AG04450 (cell line): ENCODE measurements around the gene HTRA1. TPM values are rescaled to one million over a fixed set of nuclear protein-coding genes. Genes with fewer than 3 reads are reported as not detected.

Experiments used
- CTCF ChIA-PET: fragments of 300-600, 350-600 bp; formaldehyde crosslinking; extraction: SDS; loops from one replicate; lab custom pipeline; 2022; ENCODE audit warnings: antibody characterized with exemption, inconsistent platforms; lab: Charles Lee
- POLR2A ChIA-PET: fragments of 350-600 bp; formaldehyde crosslinking; extraction: SDS; loops from one replicate; lab custom pipeline; 2021; ENCODE audit warnings: antibody characterized with exemption, inconsistent platforms; lab: Yijun Ruan, JAX
- DNase-seq: peaks from one replicate; pipeline ENCODE4 v3.0.0-alpha.2; 2011; ENCODE audit warnings: low read depth, low spot score
- H3K27ac ChIP-seq: one replicate; pipeline ENCODE4 v1.5.1; 2012; ENCODE audit warnings: low read depth, low read length, control low read depth
- H3K27me3 ChIP-seq: one replicate; pipeline ENCODE4 v1.6.0; 2012; ENCODE audit warnings: low read length; ENCODE audit not compliant: control insufficient read depth, insufficient read depth
- H3K4me3 ChIP-seq: 2 replicates; pipeline ENCODE4 v1.5.1; 2011; ENCODE audit warnings: mild to moderate bottlenecking, low read depth, low read length, control low read depth
- H3K9me3 ChIP-seq: 2 replicates; pipeline ENCODE4 v1.5.1; 2012; ENCODE audit warnings: low read length; ENCODE audit not compliant: control insufficient read depth, insufficient read depth
- CTCF ChIP-seq: IDR thresholded peaks from 2 replicates; pipeline ENCODE4 v1.5.1; 2011; ENCODE audit warnings: low read depth, low read length, control low read depth, inconsistent platforms
- polyA plus RNA-seq: library from polyadenylated mRNA; depleted of rRNA; stranded (reverse); fragments of >200 nt; gene quantifications from 2 replicates; pipeline ENCODE4 v1.2.3, GENCODE V29; 2011

Gene HTRA1
- polyA plus RNA-seq, 1 experiment, result 187 TPM

GRCh38 chr10:122464586-122464985 lies 3.2 kb downstream of the HTRA1 start:
- Histone ChIP-seq H3K9me3 (no peaks in the 10 kb centered on the region), H3K27me3 (no peaks in the 10 kb centered on the region), H3K4me3 (no peak overlapping the region), H3K27ac (no peak overlapping the region)
- CTCF ChIA-PET, result interaction anchor here (0.9 to 1.1 kb wide), 3 partner anchors 9 to 101 kb away, joined by 3 to 4 read pairs (median 3); no protein-coding TSS in a partner anchor
- DNase-seq, result no peak
- TF ChIP-seq CTCF, result no peak
- POLR2A ChIA-PET, result no interaction called here

GRCh38 chr10:122465401-122466040 lies 4.2 kb downstream of the HTRA1 start:
- H3K27ac ChIP-seq, result no peak overlapping the region
- no peaks in the 10 kb centered on the region for H3K27me3 ChIP-seq
- H3K4me3 ChIP-seq, result no peak overlapping the region
- CTCF ChIA-PET, result interaction anchor here (0.9 to 1.7 kb wide), 4 partner anchors 10 to 100 kb away, joined by 3 to 8 read pairs (median 4); no protein-coding TSS in a partner anchor
- POLR2A ChIA-PET, result no interaction called here
- no peak for TF ChIP-seq CTCF
- H3K9me3 ChIP-seq, result no peaks in the 10 kb centered on the region
- DNase-seq, result no peak

- DNase-seq, result no peak
- Histone ChIP-seq H3K27me3 (no peaks in the 10 kb centered on the region), H3K27ac (no peak overlapping the region), H3K4me3 (no peak overlapping the region), H3K9me3 (no peaks in the 10 kb centered on the region)
- ChIA-PET CTCF (interaction anchor here (1.7 kb wide), 2 partner anchors 98 to 199 kb away, joined by 4 to 8 read pairs; no protein-coding TSS in a partner anchor), POLR2A (interaction anchor here (0.7 kb wide), 1 partner anchor 25 kb away, joined by 3 read pairs; no protein-coding TSS in a partner anchor)
- no peak for TF ChIP-seq CTCF
Observed at GRCh38 chr10:122466951-122467381, 5.6 kb downstream of the HTRA1 start.

DNA sequence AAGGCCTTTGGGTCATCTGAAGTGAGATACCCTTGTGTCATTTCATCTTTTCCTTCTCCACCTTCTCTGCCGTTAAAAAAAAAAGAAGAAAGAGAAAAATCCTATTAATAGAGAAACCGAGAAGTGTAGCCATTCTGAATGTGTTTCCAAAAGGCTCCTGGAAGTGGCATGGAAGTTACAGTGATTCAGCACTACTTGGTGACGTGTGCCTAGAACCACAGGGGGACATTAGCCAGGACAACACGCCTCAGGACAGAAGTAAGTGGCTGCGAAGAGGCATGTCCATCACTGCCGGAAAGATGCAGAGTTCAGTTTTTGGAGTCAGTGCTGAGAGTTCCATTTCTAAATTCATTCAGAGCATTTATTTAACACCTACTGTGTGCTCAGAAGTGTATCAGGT lies 6.3 kb downstream of the HTRA1 start:
- no peak overlapping the region for H3K27ac ChIP-seq
- no peak for TF ChIP-seq CTCF
- CTCF ChIA-PET, result interaction anchor here (1.7 to 2.1 kb wide), 2 partner anchors 98 to 200 kb away, joined by 4 to 11 read pairs; no protein-coding TSS in a partner anchor
- POLR2A ChIA-PET, result no interaction called here
- no peaks in the 10 kb centered on the region for H3K27me3 ChIP-seq
- H3K4me3 ChIP-seq, result no peak overlapping the region
- H3K9me3 ChIP-seq, result no peaks in the 10 kb centered on the region
- no peak for DNase-seq
